HepG2 (cell line): ENCODE data around the gene PDE6C. TPM values are rescaled to one million over a fixed set of nuclear protein-coding genes. Genes with fewer than 3 reads are reported as not detected.

Source experiments
- ATAC-seq: fragments of 200-7000 bp; cut with Tn5 transposase; 3 replicates; pipeline ENCODE4 v1.9.1; 2020; ENCODE audit warnings: mild to moderate bottlenecking, moderate library complexity
- BruUV-seq: library from RNA; stranded (reverse); fragments of 400-500 nt; replicated peaks from 2 replicates; lab custom pipeline; 2021; lab: Mats Ljungman, UMichigan
- CTCF ChIA-PET: fragments of 300-600 bp; formaldehyde crosslinking; extraction: SDS; loops from one replicate; lab custom pipeline; 2021; ENCODE audit warnings: low total read pairs, inconsistent platforms, low intra/inter-chr PET ratio; lab: Yijun Ruan, JAX
- POLR2A ChIA-PET: fragments of 350-600 bp; sonication (Branson Sonifier 250); formaldehyde crosslinking; loops from one replicate; lab custom pipeline; 2020; ENCODE audit warnings: antibody characterized with exemption, inconsistent platforms; lab: Yijun Ruan, JAX
- DNase-seq: peaks from one replicate; pipeline ENCODE4 v3.0.0-alpha.2; 2015; ENCODE audit warnings: low spot score
- FAIRE-seq: peaks from 3 replicates; lab custom pipeline; 2011; peaks lifted over from hg19 to GRCh38; lab: Jason Lieb, UNC
- H2AFZ ChIP-seq: one replicate; pipeline ENCODE4 v1.6.1; 2011; ENCODE audit warnings: low read length, inconsistent platforms
- H3K27ac ChIP-seq: fragments of 300-600 bp; 3 replicates; pipeline ENCODE4 v1.8.0; 2011; ENCODE audit warnings: mixed run types, mild to moderate bottlenecking, mixed read lengths, low read length, inconsistent platforms; ENCODE audit not compliant: insufficient read depth; ENCODE audit errors: extremely low read length
- H3K27me3 ChIP-seq, 2 experiments: fragments of 200-600 bp in 1 of 2; 2 replicates in 1 of 2; 3 replicates in 1 of 2; pipeline versions ENCODE4 v1.6.0 to v1.8.0; 2011; ENCODE audit warnings: low read length in 2 of 2, mild to moderate bottlenecking in 2 of 2, moderate library complexity in 2 of 2, inconsistent platforms in 1 of 2; ENCODE audit not compliant: insufficient read depth in 2 of 2, control insufficient read depth in 1 of 2
- H3K36me3 ChIP-seq, 2 experiments: fragments of 200-600 bp in 1 of 2; replicated peaks in 1 of 2; 2 replicates in 1 of 2; 3 replicates in 1 of 2; pipeline versions ENCODE4 v1.5.1 to v1.8.0; 2011; ENCODE audit warnings: low read length in 2 of 2, inconsistent platforms in 1 of 2; ENCODE audit not compliant: insufficient read depth in 2 of 2, control insufficient read depth in 1 of 2
- H3K4me1 ChIP-seq: 2 replicates; pipeline ENCODE4 v1.5.1; 2012; ENCODE audit warnings: low read length, inconsistent platforms; ENCODE audit not compliant: insufficient read depth
- H3K4me2 ChIP-seq: 2 replicates; pipeline ENCODE4 v1.6.0; 2011; ENCODE audit warnings: low read depth, low read length, inconsistent platforms
- H3K4me3 ChIP-seq, 3 experiments: fragments of 200-600 bp in 1 of 3; sonication (generic), shearing (Covaris generic) in 1 of 3; replicated peaks in 1 of 3; 2 replicates each; pipeline ENCODE4 v1.5.1; 2011 to 2016; ENCODE audit warnings: low read length in 3 of 3, inconsistent platforms in 2 of 3, low read depth in 2 of 3, mild to moderate bottlenecking in 2 of 3, control low read depth in 1 of 3, mixed read lengths in 1 of 3; ENCODE audit not compliant: insufficient read depth in 1 of 3
- H3K79me2 ChIP-seq: one replicate; pipeline ENCODE4 v1.6.1; 2011; ENCODE audit warnings: low read length, inconsistent platforms; ENCODE audit not compliant: insufficient read depth
- H3K9ac ChIP-seq: 2 replicates; pipeline ENCODE4 v1.6.0; 2011; ENCODE audit warnings: mild to moderate bottlenecking, low read depth, low read length, inconsistent platforms; ENCODE audit not compliant: insufficient read depth
- H3K9me3 ChIP-seq: 2 replicates; pipeline ENCODE4 v1.5.1; 2012; ENCODE audit warnings: mild to moderate bottlenecking, low read length
- H4K20me1 ChIP-seq: 2 replicates; pipeline ENCODE4 v1.6.0; 2011; ENCODE audit warnings: inconsistent platforms, mild to moderate bottlenecking, low read length, moderate library complexity; ENCODE audit not compliant: insufficient read depth
- FOSL2 ChIP-seq: sonication (generic); formaldehyde crosslinking; IDR thresholded peaks from 2 replicates; pipeline ENCODE4 v1.4.0; 2020; ENCODE audit warnings: missing genetic modification reagents
- HNRNPH1 ChIP-seq: fragments of 200-400 bp; formaldehyde crosslinking; optimal IDR thresholded peaks from 2 replicates; pipeline ENCODE3; 2017; ENCODE audit warnings: mild to moderate bottlenecking, low read depth, low read length
- NFATC3 ChIP-seq: sonication (generic); formaldehyde crosslinking; IDR thresholded peaks from 2 replicates; pipeline ENCODE4 v1.5.1; 2020; ENCODE audit warnings: mild to moderate bottlenecking, missing genetic modification reagents
- SKI ChIP-seq: fragments of 450-650 bp; IDR thresholded peaks from one replicate; pipeline ENCODE4 v1.6.1; 2018; ENCODE audit warnings: mild to moderate bottlenecking; ENCODE audit not compliant: partially characterized antibody
- ZNF317 ChIP-seq: sonication (generic); formaldehyde crosslinking; IDR thresholded peaks from 2 replicates; pipeline ENCODE4 v1.5.0; 2020; ENCODE audit warnings: mild to moderate bottlenecking, missing genetic modification reagents
- ZNF33A ChIP-seq: sonication (generic); formaldehyde crosslinking; IDR thresholded peaks from 2 replicates; pipeline ENCODE4 v1.5.1; 2020; ENCODE audit warnings: missing genetic modification reagents, mild to moderate bottlenecking, moderate library complexity, borderline replicate concordance
- ZNF615 ChIP-seq: sonication (generic); formaldehyde crosslinking; IDR thresholded peaks from 2 replicates; pipeline ENCODE4 v1.5.0; 2020; ENCODE audit warnings: mild to moderate bottlenecking, missing genetic modification reagents, borderline replicate concordance
- ZNF761 ChIP-seq: sonication (generic); formaldehyde crosslinking; conservative IDR thresholded peaks from 2 replicates; pipeline ENCODE4 v1.4.0; 2020; ENCODE audit warnings: mild to moderate bottlenecking, missing genetic modification reagents
- ZNF768 ChIP-seq: sonication (generic); formaldehyde crosslinking; IDR thresholded peaks from 2 replicates; pipeline ENCODE4 v1.4.0; 2020; ENCODE audit warnings: missing genetic modification reagents
- ZNF777 ChIP-seq: sonication (generic); formaldehyde crosslinking; IDR thresholded peaks from 2 replicates; pipeline ENCODE4 v1.4.0; 2020; ENCODE audit warnings: missing genetic modification reagents
- in situ Hi-C: cut with HindIII; loops from 2 replicates; pipeline ENCODE4 v1.10.0; 2017; ENCODE audit warnings: low pct_unique_long_range_greater_than_20kb; ENCODE audit not compliant: extremely low pct_ligation_motif_present
- intact Hi-C: fragments of 100-400 bp; cut with micrococcal nuclease; formaldehyde crosslinking; loops from one replicate; pipeline ENCODE4 v1.10.0; 2022; ENCODE audit not compliant: unreplicated experiment
- polyA plus RNA-seq, 8 experiments: library from polyadenylated mRNA; depleted of rRNA in 3 of 8; stranded (reverse) in 7 of 8; unstranded in 1 of 8; fragments of >200 nt; fragmentation: Illumina TruSeq in 4 of 8; extraction: Trizol in 4 of 8; gene quantifications; 2 replicates each; pipeline versions ENCODE4 v1.2.1 to v1.2.3, GENCODE V29; 2011 to 2016; ENCODE audit warnings: low read depth in 4 of 8, missing spikeins in 1 of 8, mixed read lengths in 1 of 8; ENCODE audit not compliant: insufficient read depth in 1 of 8
- total RNA-seq, 5 experiments: library from RNA; depleted of rRNA; stranded (reverse); fragments of >200 nt; fragmentation: Illumina TruSeq; extraction: Trizol; gene quantifications; 2 replicates each; pipeline ENCODE4 v1.2.3, GENCODE V29; 2016; ENCODE audit warnings: low read depth in 1 of 5
- TF ChIP-seq, protein P1 (sequence below): sonication (generic); formaldehyde crosslinking; IDR thresholded peaks from 2 replicates; pipeline ENCODE4 v1.8.1; 2023; ENCODE audit warnings: mild to moderate bottlenecking, missing genetic modification reagents
- TF ChIP-seq, protein P2 (sequence below): sonication (generic); formaldehyde crosslinking; IDR thresholded peaks from 2 replicates; pipeline ENCODE4 v1.5.0; 2020; ENCODE audit warnings: mild to moderate bottlenecking, missing genetic modification reagents, borderline replicate concordance
- TF ChIP-seq, protein P3 (sequence below): sonication (generic); formaldehyde crosslinking; IDR thresholded peaks from 2 replicates; pipeline ENCODE4 v1.5.0; 2020; ENCODE audit warnings: missing genetic modification reagents
- TF ChIP-seq, protein P4 (sequence below): sonication (generic); formaldehyde crosslinking; IDR thresholded peaks from 2 replicates; pipeline ENCODE4 v1.5.1; 2020; ENCODE audit warnings: mild to moderate bottlenecking, moderate library complexity, missing genetic modification reagents
- TF ChIP-seq, protein P5 (sequence below): fragments of 450-650 bp; IDR thresholded peaks from 2 replicates; pipeline ENCODE4 v1.6.1; 2017

PDE6C gene
- total and polyA plus RNA-seq, 2 of the 13 experiments (the other 11 are each of a cell fraction or from before 2014, with no cell fraction given): 0.64 TPM; not detected in 1

DNA sequence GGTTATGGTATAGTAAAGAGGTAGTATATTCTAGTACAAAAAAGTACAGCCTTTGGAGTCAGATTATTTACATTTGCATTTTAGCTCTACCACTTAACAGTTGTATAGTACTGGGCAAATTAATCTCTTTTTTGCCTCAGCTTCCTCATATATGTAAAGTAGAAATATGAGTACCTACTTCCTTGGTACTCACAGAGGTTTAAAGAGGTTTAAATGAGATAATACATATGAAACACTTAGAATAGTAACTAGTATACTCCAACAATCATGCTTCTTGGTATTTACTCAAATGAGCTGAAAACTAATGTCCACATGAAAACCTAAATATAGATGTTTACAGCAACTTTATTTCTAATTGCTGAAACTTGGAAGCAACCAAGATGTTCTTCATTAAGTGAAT lies 75.4 kb downstream of the PDE6C start:
- CTCF ChIA-PET: no interaction called here
- Histone ChIP-seq H4K20me1 (no peaks in the 10 kb centered on the region), H3K27ac (no peak overlapping the region), H3K4me1 (no peaks in the 10 kb centered on the region), H3K9me3 (no peaks in the 10 kb centered on the region), H3K4me2 (no peak overlapping the region), H3K79me2 (no peaks in the 10 kb centered on the region), H3K4me3 (no peak overlapping the region), H3K27me3 (no peaks in the 10 kb centered on the region), H3K36me3 (peaks cover 0 to 9% of the 10 kb centered on the region in 2 experiments; a peak in 3 of 5 replicates), H2AFZ (no peak overlapping the region), H3K9ac (no peak overlapping the region)
- intact Hi-C loops (no loop called here), in situ Hi-C loops (no loop called here)
- POLR2A ChIA-PET: no interaction called here
- FAIRE-seq (no peak), ATAC-seq (no peak), DNase-seq (no peak)
- no TSS peak for BruUV-seq
- TF ChIP-seq HNRNPH1 (no peak), FOSL2 (CRISPR knock-in tag) (no peak), ZNF615 (CRISPR knock-in tag) (no peak), ZNF761 (no peak), ZNF777 (CRISPR knock-in tag) (no peak), NFATC3 (CRISPR knock-in tag) (no peak), ZNF33A (no peak), ZNF768 (CRISPR knock-in tag) (no peak), SKI (no peak), ZNF317 (no peak)
- TF ChIP-seq, protein P1, sequence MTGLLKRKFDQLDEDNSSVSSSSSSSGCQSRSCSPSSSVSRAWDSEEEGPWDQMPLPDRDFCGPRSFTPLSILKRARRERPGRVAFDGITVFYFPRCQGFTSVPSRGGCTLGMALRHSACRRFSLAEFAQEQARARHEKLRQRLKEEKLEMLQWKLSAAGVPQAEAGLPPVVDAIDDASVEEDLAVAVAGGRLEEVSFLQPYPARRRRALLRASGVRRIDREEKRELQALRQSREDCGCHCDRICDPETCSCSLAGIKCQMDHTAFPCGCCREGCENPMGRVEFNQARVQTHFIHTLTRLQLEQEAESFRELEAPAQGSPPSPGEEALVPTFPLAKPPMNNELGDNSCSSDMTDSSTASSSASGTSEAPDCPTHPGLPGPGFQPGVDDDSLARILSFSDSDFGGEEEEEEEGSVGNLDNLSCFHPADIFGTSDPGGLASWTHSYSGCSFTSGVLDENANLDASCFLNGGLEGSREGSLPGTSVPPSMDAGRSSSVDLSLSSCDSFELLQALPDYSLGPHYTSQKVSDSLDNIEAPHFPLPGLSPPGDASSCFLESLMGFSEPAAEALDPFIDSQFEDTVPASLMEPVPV (CRISPR knock-in tag): no peak
- TF ChIP-seq, protein P2, sequence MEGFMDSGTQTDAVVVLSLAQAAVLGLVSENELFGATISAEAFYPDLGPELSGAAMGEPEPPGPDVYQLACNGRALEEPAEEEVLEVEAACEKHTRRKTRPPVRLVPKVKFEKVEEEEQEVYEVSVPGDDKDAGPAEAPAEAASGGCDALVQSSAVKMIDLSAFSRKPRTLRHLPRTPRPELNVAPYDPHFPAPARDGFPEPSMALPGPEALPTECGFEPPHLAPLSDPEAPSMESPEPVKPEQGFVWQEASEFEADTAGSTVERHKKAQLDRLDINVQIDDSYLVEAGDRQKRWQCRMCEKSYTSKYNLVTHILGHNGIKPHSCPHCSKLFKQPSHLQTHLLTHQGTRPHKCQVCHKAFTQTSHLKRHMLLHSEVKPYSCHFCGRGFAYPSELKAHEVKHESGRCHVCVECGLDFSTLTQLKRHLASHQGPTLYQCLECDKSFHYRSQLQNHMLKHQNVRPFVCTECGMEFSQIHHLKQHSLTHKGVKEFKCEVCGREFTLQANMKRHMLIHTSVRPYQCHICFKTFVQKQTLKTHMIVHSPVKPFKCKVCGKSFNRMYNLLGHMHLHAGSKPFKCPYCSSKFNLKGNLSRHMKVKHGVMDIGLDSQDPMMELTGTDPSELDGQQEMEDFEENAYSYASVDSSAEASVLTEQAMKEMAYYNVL (CRISPR knock-in tag): no peak
- TF ChIP-seq, protein P3, sequence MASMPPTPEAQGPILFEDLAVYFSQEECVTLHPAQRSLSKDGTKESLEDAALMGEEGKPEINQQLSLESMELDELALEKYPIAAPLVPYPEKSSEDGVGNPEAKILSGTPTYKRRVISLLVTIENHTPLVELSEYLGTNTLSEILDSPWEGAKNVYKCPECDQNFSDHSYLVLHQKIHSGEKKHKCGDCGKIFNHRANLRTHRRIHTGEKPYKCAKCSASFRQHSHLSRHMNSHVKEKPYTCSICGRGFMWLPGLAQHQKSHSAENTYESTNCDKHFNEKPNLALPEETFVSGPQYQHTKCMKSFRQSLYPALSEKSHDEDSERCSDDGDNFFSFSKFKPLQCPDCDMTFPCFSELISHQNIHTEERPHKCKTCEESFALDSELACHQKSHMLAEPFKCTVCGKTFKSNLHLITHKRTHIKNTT (CRISPR knock-in tag): no peak
- TF ChIP-seq, protein P4, sequence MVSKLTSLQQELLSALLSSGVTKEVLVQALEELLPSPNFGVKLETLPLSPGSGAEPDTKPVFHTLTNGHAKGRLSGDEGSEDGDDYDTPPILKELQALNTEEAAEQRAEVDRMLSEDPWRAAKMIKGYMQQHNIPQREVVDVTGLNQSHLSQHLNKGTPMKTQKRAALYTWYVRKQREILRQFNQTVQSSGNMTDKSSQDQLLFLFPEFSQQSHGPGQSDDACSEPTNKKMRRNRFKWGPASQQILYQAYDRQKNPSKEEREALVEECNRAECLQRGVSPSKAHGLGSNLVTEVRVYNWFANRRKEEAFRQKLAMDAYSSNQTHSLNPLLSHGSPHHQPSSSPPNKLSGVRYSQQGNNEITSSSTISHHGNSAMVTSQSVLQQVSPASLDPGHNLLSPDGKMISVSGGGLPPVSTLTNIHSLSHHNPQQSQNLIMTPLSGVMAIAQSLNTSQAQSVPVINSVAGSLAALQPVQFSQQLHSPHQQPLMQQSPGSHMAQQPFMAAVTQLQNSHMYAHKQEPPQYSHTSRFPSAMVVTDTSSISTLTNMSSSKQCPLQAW (CRISPR knock-in tag): no peak
- TF ChIP-seq, protein P5, sequence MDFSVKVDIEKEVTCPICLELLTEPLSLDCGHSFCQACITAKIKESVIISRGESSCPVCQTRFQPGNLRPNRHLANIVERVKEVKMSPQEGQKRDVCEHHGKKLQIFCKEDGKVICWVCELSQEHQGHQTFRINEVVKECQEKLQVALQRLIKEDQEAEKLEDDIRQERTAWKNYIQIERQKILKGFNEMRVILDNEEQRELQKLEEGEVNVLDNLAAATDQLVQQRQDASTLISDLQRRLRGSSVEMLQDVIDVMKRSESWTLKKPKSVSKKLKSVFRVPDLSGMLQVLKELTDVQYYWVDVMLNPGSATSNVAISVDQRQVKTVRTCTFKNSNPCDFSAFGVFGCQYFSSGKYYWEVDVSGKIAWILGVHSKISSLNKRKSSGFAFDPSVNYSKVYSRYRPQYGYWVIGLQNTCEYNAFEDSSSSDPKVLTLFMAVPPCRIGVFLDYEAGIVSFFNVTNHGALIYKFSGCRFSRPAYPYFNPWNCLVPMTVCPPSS: no peak
